GM18870 (cell line): ENCODE results near the gene ANXA6.

Source experiments
- ATAC-seq: cut with Tn5 transposase; IDR thresholded peaks from one replicate; pipeline ENCODE4 v1.9.1; 2021; ENCODE audit warnings: moderate library complexity; ENCODE audit not compliant: unreplicated experiment

ANXA6 gene

GRCh38 chr5:151132963-151133362 is 24.6 kb downstream of the ANXA6 start:
- no peak for ATAC-seq

- ATAC-seq: no peak
These were observed 26.4 kb downstream of the ANXA6 start for GRCh38 chr5:151130922-151131891.

- ATAC-seq: no peak
These were observed 27.2 kb downstream of the ANXA6 start for GRCh38 chr5:151130235-151130921.

GRCh38 chr5:151128817-151129216 is 28.8 kb downstream of the ANXA6 start:
- ATAC-seq: no peak

GRCh38 chr5:151127926-151128325 is 29.7 kb downstream of the ANXA6 start:
- no peak for ATAC-seq

GRCh38 chr5:151126199-151126645 is 31.4 kb downstream of the ANXA6 start:
- peak; percentile 27 for ATAC-seq

- ATAC-seq: no peak
These were observed 32.2 kb downstream of the ANXA6 start for GRCh38 chr5:151125421-151125820.

GRCh38 chr5:151123897-151124751 is 33.5 kb downstream of the ANXA6 start:
- peak; percentile 72 for ATAC-seq

GRCh38 chr5:151122828-151123227 is 34.8 kb downstream of the ANXA6 start:
- ATAC-seq: no peak

GRCh38 chr5:151121665-151122064 is 35.9 kb downstream of the ANXA6 start:
- ATAC-seq: no peak

- no peak for ATAC-seq
These were observed 36.5 kb downstream of the ANXA6 start for GRCh38 chr5:151121095-151121494.

- no peak for ATAC-seq
These were observed 38.5 kb downstream of the ANXA6 start for GRCh38 chr5:151118913-151119575.

- ATAC-seq: no peak
These were observed 42.2 kb downstream of the ANXA6 start for GRCh38 chr5:151115272-151115905.

GRCh38 chr5:151113651-151114050 is 43.9 kb downstream of the ANXA6 start:
- no peak for ATAC-seq

- no peak for ATAC-seq
These were observed 46.6 kb downstream of the ANXA6 start for GRCh38 chr5:151110992-151111391.

GRCh38 chr5:151110122-151110681 is 47.4 kb downstream of the ANXA6 start:
- peak; percentile 41 for ATAC-seq

GRCh38 chr5:151108566-151108965 is 49.0 kb downstream of the ANXA6 start:
- no peak for ATAC-seq

- ATAC-seq: no peak
These were observed 49.6 kb downstream of the ANXA6 start for GRCh38 chr5:151107738-151108520.

GRCh38 chr5:151107084-151107483 is 50.5 kb downstream of the ANXA6 start:
- ATAC-seq: no peak
